Gastroesophageal sphincter (tissue), 4 donors: ENCODE results near the gene CFAP61. TPM values are rescaled to one million over a fixed set of nuclear protein-coding genes. Genes with fewer than 3 reads are reported as not detected.

Experiments used
- ATAC-seq: fragments of 150-250 bp; one replicate; pipeline ENCODE4 v1.9.1; 2016; ENCODE audit warnings: mild to moderate bottlenecking, moderate library complexity
- H3K27ac ChIP-seq, 4 donors: fragments of 200-600 bp; sonication (generic) in 3 of 4; 1 replicate in 3 of 4; 2 replicates in 1 of 4; pipeline ENCODE4 v1.5.1; 2016 to 2019
- H3K27me3 ChIP-seq: fragments of 200-600 bp; sonication (generic); one replicate; pipeline ENCODE4 v1.5.1; 2019
- H3K36me3 ChIP-seq, 2 donors: fragments of 200-600 bp; sonication (generic); one replicate each; pipeline ENCODE4 v1.5.1; 2019; ENCODE audit warnings: control low read depth in 1 of 2
- H3K4me1 ChIP-seq, 3 donors: fragments of 200-600 bp; sonication (generic); 1 replicate in 2 of 3; 2 replicates in 1 of 3; pipeline ENCODE4 v1.5.1; 2016 to 2019; ENCODE audit warnings: control low read depth in 2 of 3
- H3K4me3 ChIP-seq, 2 donors: fragments of 200-600 bp; sonication (generic); one replicate each; pipeline ENCODE4 v1.5.1; 2019; ENCODE audit warnings: mild to moderate bottlenecking in 1 of 2, moderate library complexity in 1 of 2
- H3K9me3 ChIP-seq, 3 donors: fragments of 200-600 bp; sonication (generic); one replicate each; pipeline ENCODE4 v1.5.1; 2017 to 2019; ENCODE audit warnings: control low read depth in 2 of 3
- EP300 ChIP-seq: sonication (generic); formaldehyde crosslinking; IDR thresholded peaks from one replicate; pipeline ENCODE4 v1.6.1; 2017; ENCODE audit warnings: antibody characterized with exemption, mild to moderate bottlenecking
- POLR2A ChIP-seq, 2 donors: fragments of 450-650 bp; IDR thresholded peaks; one replicate each; pipeline ENCODE4 v1.6.1; 2017; ENCODE audit warnings: antibody characterized with exemption in 2 of 2, mild to moderate bottlenecking in 2 of 2, moderate library complexity in 1 of 2
- POLR2AphosphoS5 ChIP-seq: sonication (generic); formaldehyde crosslinking; IDR thresholded peaks from one replicate; pipeline ENCODE4 v1.6.1; 2017; ENCODE audit warnings: antibody characterized with exemption
- WGBS, 2 donors: methylation state at CpG; one replicate each; pipeline ENCODE4 v1.1.5; 2018; ENCODE audit warnings: low coverage in 1 of 2; 5-methylcytosine and 5-hydroxymethylcytosine counted together
- total RNA-seq, 4 donors: library from RNA; depleted of rRNA; stranded (reverse); fragments of >200 nt; gene quantifications; one replicate each; pipeline ENCODE4 v1.1.0, GENCODE V29; 2016
- TF ChIP-seq, protein P1 (sequence below), 4 experiments: fragments of 200-600 bp in 2 of 4; fragments of 450-650 bp in 2 of 4; sonication (generic) in 1 of 4; IDR thresholded peaks; one replicate each; pipeline ENCODE4 v1.5.1; 2017 to 2019; ENCODE audit warnings: antibody characterized with exemption in 4 of 4, mild to moderate bottlenecking in 2 of 4, moderate library complexity in 2 of 4

CFAP61 gene
- total RNA-seq, 4 donors from 2014 or later: 0.27 to 0.54 (median 0.30) TPM; not detected in 1

DNA sequence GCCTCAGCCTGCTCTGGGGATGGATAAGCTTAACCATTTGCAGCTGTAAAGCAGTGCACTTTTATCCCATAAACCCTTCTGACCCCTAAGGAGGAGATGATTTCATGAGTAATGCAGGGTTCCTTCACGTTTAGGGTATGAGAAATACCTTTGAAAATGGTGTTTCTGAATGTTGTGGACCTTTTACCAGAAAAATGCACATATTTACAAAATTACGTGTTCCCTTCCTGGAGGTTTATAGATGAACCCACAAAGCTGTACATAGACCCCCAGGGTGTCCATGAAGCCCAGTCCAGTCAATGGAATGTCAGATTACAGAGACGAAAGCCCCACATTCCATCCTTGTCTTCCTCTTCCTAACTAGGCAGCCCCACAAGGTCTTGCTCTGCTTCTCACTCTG is 237.0 kb downstream of the CFAP61 start:
- Histone ChIP-seq H3K27ac (no peak overlapping the region), H3K27me3 (peaks cover 6% of the 10 kb centered on the region), H3K4me3 (no peak overlapping the region), H3K36me3 (no peaks in the 10 kb centered on the region), H3K9me3 (no peaks in the 10 kb centered on the region), H3K4me1 (no peaks in the 10 kb centered on the region)
- WGBS, 2 donors: 61 to 80% methylated on average over 2 to 3 of the region's 3 CpGs
- TF ChIP-seq EP300 (no peak), POLR2AphosphoS5 (no peak), POLR2A (IDR thresholded peaks at IDR 0.05) (no peak)
- TF ChIP-seq, protein P1, sequence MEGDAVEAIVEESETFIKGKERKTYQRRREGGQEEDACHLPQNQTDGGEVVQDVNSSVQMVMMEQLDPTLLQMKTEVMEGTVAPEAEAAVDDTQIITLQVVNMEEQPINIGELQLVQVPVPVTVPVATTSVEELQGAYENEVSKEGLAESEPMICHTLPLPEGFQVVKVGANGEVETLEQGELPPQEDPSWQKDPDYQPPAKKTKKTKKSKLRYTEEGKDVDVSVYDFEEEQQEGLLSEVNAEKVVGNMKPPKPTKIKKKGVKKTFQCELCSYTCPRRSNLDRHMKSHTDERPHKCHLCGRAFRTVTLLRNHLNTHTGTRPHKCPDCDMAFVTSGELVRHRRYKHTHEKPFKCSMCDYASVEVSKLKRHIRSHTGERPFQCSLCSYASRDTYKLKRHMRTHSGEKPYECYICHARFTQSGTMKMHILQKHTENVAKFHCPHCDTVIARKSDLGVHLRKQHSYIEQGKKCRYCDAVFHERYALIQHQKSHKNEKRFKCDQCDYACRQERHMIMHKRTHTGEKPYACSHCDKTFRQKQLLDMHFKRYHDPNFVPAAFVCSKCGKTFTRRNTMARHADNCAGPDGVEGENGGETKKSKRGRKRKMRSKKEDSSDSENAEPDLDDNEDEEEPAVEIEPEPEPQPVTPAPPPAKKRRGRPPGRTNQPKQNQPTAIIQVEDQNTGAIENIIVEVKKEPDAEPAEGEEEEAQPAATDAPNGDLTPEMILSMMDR (IDR thresholded peaks at IDR 0.05): no peak
- no peak for ATAC-seq

DNA sequence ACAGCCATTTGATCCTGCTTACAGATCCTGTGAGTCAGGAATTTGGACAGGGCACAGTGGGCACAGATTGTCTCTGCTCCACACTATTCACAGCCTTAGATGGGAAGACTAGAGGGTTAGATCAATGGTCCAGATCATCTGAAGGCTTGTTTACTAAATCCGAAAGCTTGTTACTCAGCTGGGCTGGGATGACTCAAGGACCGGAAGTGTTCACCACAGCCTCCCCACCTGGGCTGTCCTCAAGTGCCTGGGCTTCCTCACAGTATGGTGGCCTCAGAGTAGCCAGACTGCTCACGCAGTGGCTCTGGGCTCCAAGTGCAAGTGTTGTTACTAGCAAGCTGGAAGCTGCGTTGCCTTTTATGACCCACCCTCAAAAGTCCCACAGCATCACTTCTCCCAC is 240.1 kb downstream of the CFAP61 start:
- WGBS, 2 donors: 87 to 100% methylated on average over 1 to 3 of the region's 4 CpGs
- Histone ChIP-seq H3K27ac (no peak overlapping the region), H3K27me3 (peaks cover 6% of the 10 kb centered on the region), H3K4me1 (no peaks in the 10 kb centered on the region), H3K9me3 (no peaks in the 10 kb centered on the region), H3K36me3 (no peaks in the 10 kb centered on the region), H3K4me3 (no peak overlapping the region)
- TF ChIP-seq POLR2AphosphoS5 (no peak), EP300 (no peak), POLR2A (IDR thresholded peaks at IDR 0.05) (no peak)
- TF ChIP-seq, protein P1 (IDR thresholded peaks at IDR 0.05): no peak
- ATAC-seq: no peak

DNA sequence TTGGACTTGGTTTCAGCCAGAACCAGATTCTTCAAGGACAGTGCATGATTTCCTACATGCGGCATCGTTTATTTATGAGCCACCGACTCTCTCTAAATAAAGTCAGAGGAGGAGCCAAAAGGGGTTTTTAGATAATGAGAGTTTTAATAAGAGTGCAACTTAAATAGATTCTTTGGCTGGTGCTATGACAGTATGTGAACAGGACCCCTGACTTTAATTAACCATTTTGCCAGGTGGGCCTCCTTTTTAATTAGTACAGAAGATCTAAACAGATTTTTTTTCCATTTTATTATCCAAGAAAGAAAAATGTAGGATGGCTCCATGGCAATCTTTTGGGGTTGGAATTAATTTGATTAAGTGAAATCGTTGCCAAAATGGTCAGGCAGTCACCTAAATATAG is 240.8 kb downstream of the CFAP61 start:
- H3K4me3 ChIP-seq: no peak overlapping the region
- H3K36me3 ChIP-seq: no peaks in the 10 kb centered on the region
- no peak for ATAC-seq
- peaks cover 6% of the 10 kb centered on the region for H3K27me3 ChIP-seq
- H3K27ac ChIP-seq: no peak overlapping the region
- H3K4me1 ChIP-seq: no peaks in the 10 kb centered on the region
- no peaks in the 10 kb centered on the region for H3K9me3 ChIP-seq
- WGBS, 2 donors: 70 to 78% methylated on average over 4 of the region's 4 CpGs
- no peak for TF ChIP-seq EP300
- TF ChIP-seq POLR2A (IDR thresholded peaks at IDR 0.05): no peak
- TF ChIP-seq, protein P1 (IDR thresholded peaks at IDR 0.05): no peak
- TF ChIP-seq POLR2AphosphoS5: no peak

DNA sequence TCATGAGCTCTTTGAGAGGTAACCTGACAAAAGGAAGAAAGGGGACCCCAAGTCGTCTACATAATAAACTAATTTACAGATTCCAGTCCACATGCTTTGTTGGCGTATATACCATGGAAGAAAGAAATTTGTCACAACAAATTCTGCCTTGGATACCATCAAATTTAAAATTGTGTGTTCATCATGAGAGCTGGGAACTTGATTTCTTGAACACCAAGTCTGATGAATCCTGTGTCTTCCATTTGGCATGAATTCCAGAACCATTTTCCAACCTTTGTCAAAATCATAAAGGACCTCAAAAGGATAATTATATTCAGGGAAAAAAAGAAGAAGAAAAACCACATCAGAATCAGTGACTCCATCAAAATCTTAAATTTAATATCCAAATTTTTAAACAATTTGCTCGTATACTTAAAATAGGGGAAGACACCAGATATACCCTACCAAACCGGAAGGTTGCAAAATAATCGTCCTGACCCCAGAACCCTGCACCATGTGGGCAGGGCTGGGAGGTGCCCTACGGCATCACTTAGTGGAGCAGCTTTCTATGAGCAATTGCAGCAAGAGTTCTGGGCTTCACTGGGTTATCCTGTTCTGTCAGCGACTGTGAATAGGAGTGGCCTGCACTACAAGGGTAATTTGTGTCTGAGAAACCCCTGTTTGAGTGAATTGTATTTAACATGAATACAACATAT is 241.5 kb downstream of the CFAP61 start:
- Histone ChIP-seq H3K9me3 (no peaks in the 10 kb centered on the region), H3K27me3 (peaks cover 6% of the 10 kb centered on the region), H3K36me3 (no peaks in the 10 kb centered on the region), H3K4me1 (no peaks in the 10 kb centered on the region), H3K4me3 (no peak overlapping the region), H3K27ac (no peak overlapping the region)
- WGBS, 2 donors: 80 to 81% methylated on average over 6 to 7 of the region's 7 CpGs
- ATAC-seq: no peak
- TF ChIP-seq, protein P1 (IDR thresholded peaks at IDR 0.05): no peak
